Fibroblast of lung (primary cell): ENCODE results near the gene TERB1. TPM values are rescaled to one million over a fixed set of nuclear protein-coding genes. Genes with fewer than 3 reads are reported as not detected.
A peak's percentile ranks its signal among the peaks of the same experiment; 100 is the strongest.

Experiments
- DNase-seq, 2 donors: peaks; one replicate each; pipeline versions ENCODE4 v3.0.0 to v3.0.0-alpha.2; 2010; ENCODE audit warnings: low read depth in 2 of 2
- H2AFZ ChIP-seq: 2 replicates; pipeline ENCODE4 v1.5.1; 2012; ENCODE audit warnings: low read length, control low read depth, inconsistent platforms
- H3K27ac ChIP-seq: 2 replicates; pipeline ENCODE4 v1.5.1; 2011; ENCODE audit warnings: low read length, control low read depth; ENCODE audit not compliant: insufficient read depth
- H3K27me3 ChIP-seq: 2 replicates; pipeline ENCODE4 v1.5.1; 2011; ENCODE audit warnings: mild to moderate bottlenecking, low read length; ENCODE audit not compliant: control insufficient read depth, insufficient read depth
- H3K36me3 ChIP-seq: 2 replicates; pipeline ENCODE4 v1.5.1; 2011; ENCODE audit warnings: low read length; ENCODE audit not compliant: control insufficient read depth, insufficient read depth
- H3K4me1 ChIP-seq: 2 replicates; pipeline ENCODE4 v1.5.1; 2011; ENCODE audit warnings: low read length; ENCODE audit not compliant: control insufficient read depth, insufficient read depth; ENCODE audit errors: extremely low read depth
- H3K4me2 ChIP-seq: 2 replicates; pipeline ENCODE4 v1.5.1; 2011; ENCODE audit warnings: low read length, control low read depth; ENCODE audit not compliant: insufficient read depth; ENCODE audit errors: extremely low read depth
- H3K4me3 ChIP-seq, 4 experiments: fragments of 200-600 bp in 1 of 4; sonication (generic) in 1 of 4; replicated peaks in 1 of 4; 2 replicates each; pipeline ENCODE4 v1.5.1; 2011 to 2016; ENCODE audit warnings: low read length in 4 of 4, low read depth in 3 of 4, mild to moderate bottlenecking in 3 of 4, control low read depth in 2 of 4, inconsistent platforms in 1 of 4, mixed read lengths in 1 of 4; ENCODE audit not compliant: insufficient read depth in 1 of 4; ENCODE audit errors: control extremely low read depth in 1 of 4
- H3K79me2 ChIP-seq: 2 replicates; pipeline ENCODE4 v1.5.1; 2012; ENCODE audit warnings: mild to moderate bottlenecking, low read length, inconsistent platforms; ENCODE audit not compliant: control insufficient read depth, insufficient read depth
- H3K9ac ChIP-seq: 2 replicates; pipeline ENCODE4 v1.5.1; 2011; ENCODE audit warnings: mild to moderate bottlenecking, low read length, control low read depth; ENCODE audit not compliant: insufficient read depth
- H3K9me3 ChIP-seq: 2 replicates; pipeline ENCODE4 v1.5.1; 2012; ENCODE audit warnings: low read depth, low read length; ENCODE audit not compliant: control insufficient read depth, insufficient read depth
- H4K20me1 ChIP-seq: 2 replicates; pipeline ENCODE4 v1.5.1; 2011; ENCODE audit warnings: low read length; ENCODE audit not compliant: control insufficient read depth, insufficient read depth; ENCODE audit errors: extremely low read depth
- CTCF ChIP-seq, 2 donors: IDR thresholded peaks in 1 of 2; conservative IDR thresholded peaks in 1 of 2; 1 replicate in 1 of 2; 2 replicates in 1 of 2; pipeline ENCODE4 v1.5.1; 2011 to 2012; ENCODE audit warnings: low read length in 2 of 2, control low read depth in 1 of 2, inconsistent platforms in 1 of 2, low read depth in 1 of 2, mild to moderate bottlenecking in 1 of 2
- EZH2 ChIP-seq: IDR thresholded peaks from 2 replicates; pipeline ENCODE4 v1.5.1; 2012; ENCODE audit warnings: low read length, control low read depth, mild to moderate bottlenecking; ENCODE audit errors: missing control alignments
- polyA plus RNA-seq, 2 donors: library from polyadenylated mRNA; depleted of rRNA in 1 of 2; stranded (reverse) in 1 of 2; unstranded in 1 of 2; fragments of >200 nt; gene quantifications; 2 replicates each; pipeline ENCODE4 v1.2.1, GENCODE V29; 2011 to 2012; ENCODE audit warnings: missing spikeins in 1 of 2
- total RNA-seq: library from RNA; depleted of rRNA; stranded (reverse); fragments of >200 nt; gene quantifications from 2 replicates; pipeline ENCODE4 v1.2.1, GENCODE V29; 2014

The TERB1 gene
- total and polyA plus RNA-seq, 2 donors (not counting 1 experiment from before 2014, with no cell fraction given), result 0.17 TPM; not detected in 1

- no peaks in the 10 kb centered on the region for H3K9me3 ChIP-seq
- no peak overlapping the region for H2AFZ ChIP-seq
- H3K4me1 ChIP-seq, result no peaks in the 10 kb centered on the region
- peaks cover 17% of the 10 kb centered on the region for H3K79me2 ChIP-seq
- H3K4me3 ChIP-seq, result no peak overlapping the region
- H4K20me1 ChIP-seq, result no peaks in the 10 kb centered on the region
- TF ChIP-seq EZH2 (no peak), CTCF (conservative IDR thresholded peaks at IDR 0.05 in 1 of 2, IDR thresholded peaks at IDR 0.05 in 1 of 2; ENCODE audit: low read depth in 1 of 2, low read length in 2 of 2) (no peak)
- DNase-seq, result peak; percentile 15 to 48
- no peak overlapping the region for H3K9ac ChIP-seq
- no peaks in the 10 kb centered on the region for H3K36me3 ChIP-seq
- no peak overlapping the region for H3K4me2 ChIP-seq
- H3K27ac ChIP-seq, result no peak overlapping the region
- peaks cover 5% of the 10 kb centered on the region for H3K27me3 ChIP-seq
Measured at GRCh38 chr16:66832661-66833305, 31.4 kb upstream of the TERB1 start.

GRCh38 chr16:66832190-66832589 lies 30.8 kb upstream of the TERB1 start:
- Histone ChIP-seq H3K4me2 (no peak overlapping the region), H4K20me1 (no peaks in the 10 kb centered on the region), H2AFZ (no peak overlapping the region), H3K27me3 (peaks cover 5% of the 10 kb centered on the region), H3K36me3 (no peaks in the 10 kb centered on the region), H3K79me2 (peaks cover 17% of the 10 kb centered on the region), H3K9me3 (no peaks in the 10 kb centered on the region), H3K27ac (no peak overlapping the region), H3K4me3 (no peak overlapping the region), H3K4me1 (no peaks in the 10 kb centered on the region), H3K9ac (no peak overlapping the region)
- no peak for DNase-seq
- TF ChIP-seq CTCF (conservative IDR thresholded peaks at IDR 0.05 in 1 of 2, IDR thresholded peaks at IDR 0.05 in 1 of 2; ENCODE audit: low read depth in 1 of 2, low read length in 2 of 2) (no peak), EZH2 (no peak)

- peak within 1 kb of the TSS; percentile 94 for H3K9ac ChIP-seq
- no peaks in the 10 kb centered on the region for H3K4me1 ChIP-seq
- H3K27ac ChIP-seq, result peak within 1 kb of the TSS; percentile 72
- H3K4me3 ChIP-seq, result peak within 1 kb of the TSS; percentile 70 to 92 (median 74)
- H3K27me3 ChIP-seq, result peaks cover 5% of the 10 kb centered on the region
- no peaks in the 10 kb centered on the region for H3K36me3 ChIP-seq
- peaks cover 17% of the 10 kb centered on the region for H3K79me2 ChIP-seq
- no peaks in the 10 kb centered on the region for H4K20me1 ChIP-seq
- no peaks in the 10 kb centered on the region for H3K9me3 ChIP-seq
- H2AFZ ChIP-seq, result peak within 1 kb of the TSS; percentile 79
- TF ChIP-seq CTCF (conservative IDR thresholded peaks at IDR 0.05 in 1 of 2, IDR thresholded peaks at IDR 0.05 in 1 of 2; ENCODE audit: low read depth in 1 of 2, low read length in 2 of 2), result peak; percentile 79 to 90
- TF ChIP-seq EZH2, result no peak
- H3K4me2 ChIP-seq, result peak within 1 kb of the TSS; percentile 60
- DNase-seq, result peak; percentile 76 to 85
Measured at GRCh38 chr16:66830422-66831404, 29.3 kb upstream of the TERB1 start, which contains the start of gene NAE1. Gene NAE1 (minus strand): TSS chr16:66830976. CDS start chr16:66830899, 77 bp downstream.
